ENCODE measurements around the gene LNPK.
"Not testable (repeated sequence)": the region's sequence is repeated elsewhere in the genome, so short reads cannot be mapped to it uniquely, and the experiment has no call there.

The LNPK gene

GRCh38 chr2:175966839-175967238 lies 35.2 kb downstream of the LNPK start:
- no peak for DNase-seq

- no peak for DNase-seq
These were observed 36.3 kb downstream of the LNPK start for GRCh38 chr2:175965773-175966172.

DNA sequence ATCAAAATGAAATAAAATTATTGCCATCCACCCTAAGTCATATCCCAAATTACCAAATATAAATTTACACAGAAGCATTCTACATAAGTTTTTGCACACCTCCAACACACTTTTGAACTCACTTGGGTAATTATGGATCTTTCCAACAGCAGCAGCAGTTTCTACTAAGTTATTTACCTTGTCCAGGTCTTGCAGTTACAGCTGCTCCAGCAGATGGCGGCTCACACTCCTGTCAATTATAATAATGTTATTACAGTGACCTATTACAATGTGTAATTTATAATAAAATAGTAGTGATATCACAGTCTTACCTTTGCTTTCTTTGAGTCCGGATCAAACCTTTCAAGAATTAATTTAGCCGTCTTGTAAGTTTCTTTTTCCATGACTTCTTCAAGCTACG lies 37.9 kb downstream of the LNPK start:
- DNase-seq, result no peak

DNA sequence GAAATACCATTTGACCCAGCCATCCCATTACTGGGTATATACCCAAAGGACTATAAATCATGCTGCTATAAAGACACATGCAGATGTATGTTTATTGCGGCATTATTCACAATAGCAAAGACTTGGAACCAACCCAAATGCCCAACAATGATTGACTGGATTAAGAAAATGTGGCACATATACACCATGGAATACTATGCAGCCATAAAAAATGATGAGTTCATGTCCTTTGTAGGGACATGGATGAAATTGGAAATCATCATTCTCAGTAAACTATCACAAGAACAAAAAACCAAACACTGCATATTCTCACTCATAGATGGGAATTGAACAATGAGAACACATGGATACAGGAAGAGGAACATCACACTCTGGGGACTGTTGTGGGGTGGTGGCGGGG lies 38.9 kb downstream of the LNPK start:
- DNase-seq, result not testable (repeated sequence)

DNA sequence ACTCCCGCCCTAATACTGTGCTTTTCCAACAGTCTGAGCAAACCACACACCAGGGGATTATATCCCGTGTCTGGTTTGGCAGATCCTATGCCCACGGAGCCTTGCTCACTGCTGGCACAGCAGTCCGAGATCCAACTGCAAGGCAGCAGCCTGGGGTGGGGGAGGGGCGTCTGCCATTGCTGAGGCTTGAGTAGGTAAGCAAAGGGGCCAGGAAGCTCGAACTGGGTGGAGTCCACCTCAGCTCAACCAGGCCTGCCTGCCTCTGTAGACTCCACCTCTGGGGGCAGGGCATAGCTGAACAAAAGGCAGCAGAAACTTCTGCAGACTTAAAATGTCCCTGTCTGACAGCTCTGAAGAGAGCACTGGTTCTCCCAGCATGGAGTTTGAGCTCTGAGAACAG lies 44.2 kb downstream of the LNPK start:
- no peak for DNase-seq

GRCh38 chr2:175955136-175955535 lies 46.9 kb downstream of the LNPK start:
- no peak for DNase-seq

DNA sequence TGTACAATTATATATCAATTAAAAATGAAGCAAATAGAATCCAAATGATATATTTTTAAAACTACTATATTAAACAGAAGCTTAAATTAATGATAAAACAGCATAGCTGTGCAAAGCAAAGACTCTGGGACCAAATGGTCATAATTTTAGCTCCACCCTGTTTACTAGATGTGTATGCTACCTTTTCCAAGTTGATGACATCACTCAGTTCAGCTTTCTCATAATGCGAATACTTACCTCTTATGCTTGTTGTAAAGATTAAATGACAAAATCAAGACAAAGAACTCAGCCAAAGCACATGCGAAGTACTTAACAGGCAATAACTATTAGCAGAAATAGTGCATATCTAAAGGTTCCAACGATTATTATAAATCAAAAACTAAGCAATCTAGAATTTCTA lies 51.6 kb downstream of the LNPK start:
- DNase-seq, result no peak

DNA sequence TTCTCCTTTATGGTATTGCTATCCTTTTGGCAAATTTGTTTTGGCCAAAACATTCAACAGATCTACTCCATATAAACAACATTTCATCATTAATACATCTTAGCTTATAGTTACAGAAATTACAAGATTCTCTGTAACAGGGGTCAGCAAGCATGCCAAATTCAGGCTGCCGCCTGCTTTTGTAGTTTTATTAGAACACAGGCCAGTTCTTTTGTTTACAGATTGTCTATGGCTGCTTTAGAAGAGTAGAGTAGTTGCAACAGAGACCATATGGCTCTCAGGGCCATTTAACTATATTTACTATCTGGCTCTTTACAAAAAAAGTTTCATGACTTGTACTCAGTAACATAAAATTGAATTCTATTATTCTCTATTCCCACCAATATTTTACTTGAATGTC lies 53.9 kb downstream of the LNPK start:
- DNase-seq, result no peak

DNA sequence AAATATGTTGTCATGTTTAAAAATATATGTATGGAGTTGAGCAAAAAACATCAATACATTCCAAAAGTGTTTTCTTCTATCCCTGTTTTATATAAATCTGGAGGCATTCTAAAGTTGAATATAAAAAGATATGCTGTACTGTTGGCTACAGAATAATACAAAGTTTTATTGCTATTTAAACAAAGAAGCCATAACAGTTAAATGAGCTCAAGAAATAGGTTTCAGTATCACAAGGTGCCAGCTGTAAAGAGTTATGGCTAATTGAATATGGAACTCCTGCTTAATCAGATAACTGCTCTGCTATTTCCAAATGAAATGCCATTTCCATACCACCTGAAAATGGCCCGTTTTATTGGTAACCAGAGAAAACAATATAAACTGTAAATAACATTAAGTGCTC lies 55.0 kb downstream of the LNPK start:
- no peak for DNase-seq

DNA sequence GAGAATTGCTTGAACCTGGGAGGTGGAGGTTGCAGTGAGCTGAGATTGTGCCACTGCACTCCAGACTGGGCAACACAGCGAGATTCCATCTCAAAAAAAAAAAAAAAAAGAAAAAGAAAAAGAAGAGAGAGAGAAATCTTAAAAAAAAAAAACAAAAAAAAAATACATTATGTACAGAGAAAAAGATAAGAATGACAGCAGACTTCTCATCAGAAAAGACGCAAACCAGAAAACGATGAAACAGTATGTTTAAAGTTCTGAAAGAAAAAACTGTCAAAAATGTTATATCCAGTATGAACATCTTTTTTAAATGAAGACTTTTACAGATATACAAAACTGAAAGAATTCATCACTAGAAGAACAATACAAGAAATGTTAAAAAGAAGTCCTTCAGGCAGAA lies 60.4 kb downstream of the LNPK start:
- DNase-seq, result no peak

- DNase-seq, result no peak
These were observed 64.9 kb downstream of the LNPK start for GRCh38 chr2:175937216-175937615.

DNA sequence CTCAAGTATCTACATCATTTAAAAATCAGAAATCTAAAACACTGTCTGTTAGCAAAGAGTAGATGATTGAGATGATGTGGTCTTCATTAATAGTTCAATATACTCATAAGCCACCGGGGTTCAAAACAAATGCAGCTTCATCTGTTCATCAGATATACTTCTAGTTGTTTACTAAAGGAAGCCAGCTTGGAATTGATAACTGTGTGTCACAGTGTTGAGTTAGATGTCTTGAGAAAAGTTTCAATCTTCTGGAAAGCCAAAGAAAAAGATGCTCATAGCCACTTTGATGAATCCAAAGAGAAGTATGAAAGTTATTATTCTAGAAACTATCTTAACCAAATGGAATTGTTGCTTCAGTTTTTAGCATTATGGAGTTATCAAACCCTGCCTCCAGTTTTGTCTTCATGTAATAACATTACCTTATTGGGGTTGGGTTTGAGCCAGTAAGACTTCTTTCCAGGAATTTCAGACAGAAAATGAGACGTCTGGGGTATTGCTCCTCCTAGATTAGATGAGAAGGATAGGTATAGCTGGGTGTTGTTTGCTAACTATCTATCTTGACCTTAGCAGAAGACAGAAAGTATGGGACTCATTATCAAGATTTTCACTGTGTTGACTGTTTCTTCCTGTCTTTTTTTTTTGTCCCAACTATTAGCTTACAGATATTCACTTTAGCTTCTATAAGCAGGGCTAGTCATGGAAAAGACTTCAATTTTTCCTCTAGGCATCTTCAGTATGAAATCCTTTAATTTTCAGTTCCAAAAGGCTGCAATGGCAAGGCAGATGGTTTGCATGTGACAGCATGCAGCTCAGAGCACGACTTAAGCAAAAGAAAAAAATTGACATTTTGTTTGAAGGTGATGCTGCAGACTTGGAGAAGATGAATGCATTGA lies 66.5 kb downstream of the LNPK start:
- no peak for DNase-seq

- DNase-seq, result no peak
These were observed 69.4 kb downstream of the LNPK start for GRCh38 chr2:175932675-175933074.

GRCh38 chr2:175931805-175932204 lies 70.3 kb downstream of the LNPK start:
- DNase-seq, result no peak

DNA sequence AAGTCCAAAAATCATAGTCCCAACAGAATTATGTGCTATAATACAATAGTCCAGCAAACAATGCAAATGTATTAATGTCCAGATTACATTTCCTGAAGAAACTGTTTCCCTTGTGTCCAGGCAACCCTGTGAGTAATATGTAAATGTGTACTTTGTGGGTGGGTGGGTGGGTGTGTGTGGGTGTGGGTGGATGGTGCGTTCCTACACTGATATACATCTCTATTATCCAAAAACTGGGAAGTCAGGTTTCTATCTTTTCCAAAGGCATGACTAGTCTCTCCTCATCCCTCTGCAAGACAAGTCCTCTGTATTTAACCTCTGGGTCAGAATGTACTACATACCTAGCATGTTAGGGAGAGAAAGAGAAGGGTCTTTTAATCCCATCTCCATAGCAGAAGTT lies 71.6 kb downstream of the LNPK start:
- DNase-seq, result no peak

DNA sequence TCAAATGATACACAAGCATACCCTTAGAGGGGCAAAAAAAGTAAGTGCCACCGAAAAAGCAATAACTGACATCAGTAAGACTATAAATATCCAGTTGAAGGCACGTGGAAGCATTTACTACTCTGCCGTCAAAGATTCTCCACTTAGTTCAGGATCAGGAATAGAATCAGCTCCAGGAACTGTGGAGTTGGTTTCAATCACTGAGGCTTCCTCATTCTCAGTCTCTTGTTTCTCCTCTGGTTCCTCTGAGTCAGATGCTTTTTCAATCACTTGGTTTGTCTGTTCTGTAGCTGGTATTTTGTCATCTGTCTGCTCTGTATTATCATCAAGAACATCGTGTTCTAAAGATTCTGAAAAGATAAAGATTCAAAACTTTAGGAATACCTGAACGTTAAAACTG lies 72.2 kb downstream of the LNPK start:
- DNase-seq, result no peak

GRCh38 chr2:175926272-175926671 lies 75.8 kb downstream of the LNPK start:
- DNase-seq, result no peak

DNA sequence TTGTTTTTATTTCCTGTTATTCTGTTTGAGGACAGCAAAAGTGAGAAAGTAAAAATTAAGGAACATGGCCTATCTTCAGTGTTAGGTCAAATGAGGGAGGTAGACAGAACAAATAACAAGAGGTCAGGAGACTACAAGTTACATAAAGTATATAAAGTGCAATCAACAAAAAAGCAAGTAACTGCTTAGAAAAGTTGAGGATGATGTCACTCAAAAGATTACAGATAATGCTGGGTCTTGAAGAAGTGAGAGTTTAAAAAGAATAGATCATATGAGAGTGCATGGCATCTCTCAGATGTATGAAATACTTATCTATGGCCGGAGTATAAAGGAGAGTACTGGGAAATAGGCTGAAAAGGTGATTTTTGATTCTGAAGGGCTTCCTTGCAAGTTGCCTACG lies 79.9 kb downstream of the LNPK start:
- no peak for DNase-seq

- no peak for DNase-seq
These were observed 83.1 kb downstream of the LNPK start for GRCh38 chr2:175918935-175919334.

- DNase-seq, result no peak
These were observed 87.2 kb downstream of the LNPK start for GRCh38 chr2:175914846-175915245.

DNA sequence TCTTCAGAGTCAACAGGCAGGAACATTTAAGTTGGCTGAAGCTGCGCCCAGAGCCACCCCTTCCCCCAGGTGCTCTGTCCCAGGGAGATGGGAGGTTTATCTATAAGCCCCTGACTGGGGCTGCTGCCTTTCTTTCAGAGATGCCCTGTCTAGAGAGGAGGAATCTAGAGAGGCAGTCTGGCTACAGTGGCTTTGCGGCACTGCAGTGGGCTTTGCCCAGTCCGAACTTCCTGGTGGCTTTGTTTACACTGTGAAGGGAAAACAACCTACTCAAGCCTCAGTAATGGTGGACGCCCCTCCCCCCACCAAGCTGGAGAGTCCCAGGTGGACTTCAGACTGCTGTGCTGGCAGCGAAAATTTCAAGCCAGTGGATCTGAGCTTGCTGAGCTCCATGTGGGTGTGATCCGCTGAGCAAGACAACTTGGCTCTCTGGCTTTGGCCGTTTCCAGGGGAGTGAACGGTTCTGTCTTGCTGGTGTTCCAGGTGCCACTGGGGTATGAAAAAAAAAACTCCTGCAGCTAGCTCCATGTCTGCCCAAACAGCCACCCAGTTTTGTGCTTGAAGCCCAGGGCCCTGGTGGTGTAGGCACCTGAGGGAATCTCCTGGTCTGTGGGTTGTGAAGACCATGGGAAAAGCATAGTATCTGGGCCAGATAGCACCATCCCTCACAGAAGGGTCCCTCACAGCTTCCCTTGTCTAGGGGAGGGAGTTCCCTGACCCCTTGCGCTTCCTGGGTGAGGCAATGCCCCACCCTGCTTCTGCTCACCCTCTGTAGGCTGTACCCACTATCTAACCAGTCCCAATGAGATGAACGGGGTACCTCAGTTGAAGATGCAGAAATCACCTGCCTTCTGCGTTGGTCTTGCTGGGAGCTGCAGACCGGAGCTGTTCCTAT lies 88.0 kb downstream of the LNPK start:
- not testable (repeated sequence) for DNase-seq

- DNase-seq, result not testable (repeated sequence)
These were observed 88.8 kb downstream of the LNPK start for GRCh38 chr2:175913267-175913666.

DNA sequence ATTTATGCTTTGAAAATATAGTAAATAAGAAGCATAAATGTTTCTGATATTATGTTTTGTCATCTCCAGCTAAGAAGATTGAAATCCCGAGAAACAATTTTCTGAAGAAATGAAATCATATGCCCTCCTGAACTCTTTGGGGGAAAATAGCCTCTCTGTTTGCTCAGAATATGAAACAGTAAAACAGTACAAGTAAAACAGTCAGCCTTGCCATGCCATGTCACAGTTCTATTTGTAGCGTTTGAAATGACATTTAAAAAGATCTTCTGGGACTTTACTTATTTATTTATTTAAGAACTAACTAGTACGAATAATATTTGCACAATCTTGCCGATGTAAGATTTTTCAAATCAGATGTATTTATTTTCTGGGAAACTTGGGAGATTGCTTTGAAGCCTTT lies 98.0 kb downstream of the LNPK start:
- no peak for DNase-seq

DNA sequence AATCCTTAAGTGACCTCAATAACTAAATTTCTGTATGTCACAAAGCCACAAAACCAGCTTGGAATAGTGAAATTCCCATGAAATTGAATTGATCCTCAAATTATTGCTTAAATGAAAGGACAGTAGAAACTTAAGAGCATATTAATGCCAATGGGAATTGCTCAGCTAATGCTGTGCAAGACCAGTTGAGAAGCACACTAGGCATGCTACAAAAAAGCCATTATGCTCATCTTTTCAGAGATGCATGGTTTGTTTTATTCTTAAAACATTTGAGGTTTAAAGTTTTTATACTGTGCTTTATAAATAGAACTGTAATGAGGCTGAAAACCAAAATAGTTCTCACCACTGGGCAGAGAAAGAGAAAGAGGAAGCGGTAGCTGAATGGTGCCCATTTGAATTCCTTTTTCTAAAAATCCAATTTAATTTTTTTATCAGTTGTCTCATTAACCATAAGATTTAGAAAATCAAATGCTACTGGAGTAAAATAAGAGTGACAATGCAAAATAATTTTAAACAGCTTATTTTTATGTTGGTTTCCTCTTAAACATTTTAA lies 98.6 kb downstream of the LNPK start:
- DNase-seq, result no peak

All from activated CD4-positive, alpha-beta T cell treated with anti-CD3 and anti-CD28 coated beads, Interleukin-2, amount 50 U/mL, for 1 hour (primary cell).